Gastroesophageal sphincter (tissue), 3 donors: ENCODE measurements around the gene SLC43A2.

ENCODE experiments used
- CTCF ChIP-seq, 4 experiments: fragments of 200-600 bp in 2 of 4; fragments of 450-650 bp in 2 of 4; sonication (generic) in 1 of 4; IDR thresholded peaks; one replicate each; pipeline ENCODE4 v1.5.1; 2017 to 2019; ENCODE audit warnings: antibody characterized with exemption in 4 of 4, mild to moderate bottlenecking in 2 of 4, moderate library complexity in 2 of 4
- POLR2A ChIP-seq, 2 donors: fragments of 450-650 bp; IDR thresholded peaks; one replicate each; pipeline ENCODE4 v1.6.1; 2017; ENCODE audit warnings: antibody characterized with exemption in 2 of 2, mild to moderate bottlenecking in 2 of 2, moderate library complexity in 1 of 2

- TF ChIP-seq CTCF (IDR thresholded peaks at IDR 0.05), result no peak
- TF ChIP-seq POLR2A (IDR thresholded peaks at IDR 0.05), result no peak
Measured at GRCh38 chr17:1623057-1623630, 5.5 kb downstream of the SLC43A2 start.
